NCI-H526 treated with DMSO at 0.1 percent for 48 hours (cell line): ENCODE measurements around the gene CCN6.
"Not testable (repeated sequence)": the region's sequence is repeated elsewhere in the genome, so short reads cannot be mapped to it uniquely, and the experiment has no call there.

ENCODE experiments used
- DNase-seq: peaks from one replicate; lab custom pipeline; 2025; lab: John Stamatoyannopoulos, UW

The CCN6 gene

DNA sequence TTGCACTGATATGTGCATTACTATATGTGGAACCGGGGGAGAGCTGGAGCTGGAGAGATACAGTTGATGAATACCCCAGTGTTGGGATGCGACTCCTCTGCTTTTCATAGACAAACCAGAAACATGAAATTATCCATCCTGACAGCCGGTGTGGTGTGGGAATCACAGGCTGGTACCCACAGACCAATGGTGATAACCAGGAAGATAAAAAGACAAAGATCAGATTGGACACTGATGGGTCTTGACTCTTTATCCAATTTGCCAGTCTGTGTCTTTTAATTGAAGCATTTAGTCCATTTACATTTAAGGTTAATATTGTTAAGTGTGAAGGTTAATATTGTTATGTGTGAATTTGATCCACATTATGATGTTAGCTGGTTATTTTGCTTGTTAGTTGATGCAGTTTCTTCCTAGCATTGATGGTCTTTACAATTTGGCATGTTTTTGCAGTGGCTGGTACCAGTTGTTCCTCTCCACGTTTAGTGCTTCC, 2.6 kb upstream of the CCN6 start:
- DNase-seq: not testable (repeated sequence)

GRCh38 chr6:112054555-112055190, 769 bp downstream of the CCN6 start:
- no peak for DNase-seq

- peak; percentile 38 for DNase-seq
These were observed 4.5 kb downstream of the CCN6 start for GRCh38 chr6:112058243-112059032.

- no peak for DNase-seq
These were observed 7.7 kb downstream of the CCN6 start for GRCh38 chr6:112061605-112062004.

- DNase-seq: no peak
These were observed 9.1 kb downstream of the CCN6 start for GRCh38 chr6:112062966-112063365.

- no peak for DNase-seq
These were observed 11.6 kb downstream of the CCN6 start for GRCh38 chr6:112065426-112065986.

DNA sequence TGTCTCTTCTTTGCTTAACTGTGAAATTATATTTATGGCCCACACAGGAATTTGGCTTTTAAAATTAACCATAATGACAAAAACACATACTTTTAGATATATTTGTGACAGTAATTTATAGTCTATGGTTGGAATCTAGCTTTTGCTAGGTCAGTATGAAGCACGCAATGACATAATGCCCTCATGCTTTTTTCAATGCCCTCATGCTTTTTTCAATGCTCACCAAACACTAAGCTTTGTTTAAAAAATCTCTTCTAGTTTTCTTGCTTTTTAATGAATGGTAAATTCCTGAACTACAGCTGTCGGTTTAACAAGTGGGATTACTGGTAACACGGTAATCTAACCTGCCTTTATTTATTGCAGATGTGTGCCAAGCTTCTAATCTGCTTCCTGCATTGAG, 12.7 kb downstream of the CCN6 start:
- no peak for DNase-seq

GRCh38 chr6:112081569-112081968, 27.7 kb downstream of the CCN6 start:
- no peak for DNase-seq

- no peak for DNase-seq
These were observed 31.6 kb downstream of the CCN6 start for GRCh38 chr6:112085286-112086065.

GRCh38 chr6:112086744-112087135, 32.8 kb downstream of the CCN6 start:
- DNase-seq: peak; percentile 54

DNA sequence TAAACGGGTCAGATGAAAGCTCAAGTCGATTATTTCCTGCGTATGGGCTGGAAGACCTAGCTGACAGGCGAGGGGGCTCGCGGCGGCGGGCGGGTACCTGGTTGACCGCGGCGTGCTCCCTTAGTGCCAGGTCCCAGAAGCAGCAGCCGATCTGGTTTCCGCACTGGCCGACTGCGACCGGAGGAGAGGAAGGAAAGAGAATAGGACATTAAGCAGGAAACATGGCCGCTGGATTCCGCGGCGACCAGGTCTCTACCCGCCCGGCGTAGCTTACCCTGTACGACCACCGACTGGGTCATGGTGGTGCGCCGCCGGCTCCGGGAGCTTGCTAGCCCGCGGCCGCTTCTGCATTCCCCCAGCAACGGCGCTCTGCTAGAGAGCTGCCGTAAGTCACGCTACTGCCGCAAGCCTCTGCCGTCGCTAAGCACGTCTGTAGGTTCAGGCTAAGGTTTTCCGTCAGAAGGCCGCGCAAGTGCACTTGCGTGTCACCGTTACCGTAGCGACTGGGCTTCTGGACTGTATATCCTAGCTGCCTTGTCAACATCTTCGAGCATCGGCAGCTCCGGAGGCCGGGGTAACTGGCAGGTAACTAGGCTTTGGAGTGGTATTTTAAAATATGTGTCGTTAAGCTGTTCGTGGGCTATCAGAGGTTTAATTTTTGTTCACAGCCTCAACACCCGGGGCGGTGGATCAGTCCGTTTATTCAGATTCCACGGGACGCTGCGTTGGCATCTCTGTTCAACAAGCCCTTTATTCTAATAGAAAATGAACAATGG, 33.4 kb downstream of the CCN6 start, which contains the start of the genes FAM229B and TUBE1:
Gene FAM229B, plus strand, starts transcription at position 456 of the 776 bp plus-strand sequence. CDS start 11,693 bp downstream, outside the sequence.
Gene TUBE1, minus strand, starts transcription at position 347 of the 776 bp plus-strand sequence. Its CDS starts 48 bp downstream, at position 299.
- DNase-seq: peak; percentile 92

GRCh38 chr6:112087916-112088315, 34.0 kb downstream of the CCN6 start:
- no peak for DNase-seq

GRCh38 chr6:112096901-112097300, 43.0 kb downstream of the CCN6 start:
- no peak for DNase-seq

DNA sequence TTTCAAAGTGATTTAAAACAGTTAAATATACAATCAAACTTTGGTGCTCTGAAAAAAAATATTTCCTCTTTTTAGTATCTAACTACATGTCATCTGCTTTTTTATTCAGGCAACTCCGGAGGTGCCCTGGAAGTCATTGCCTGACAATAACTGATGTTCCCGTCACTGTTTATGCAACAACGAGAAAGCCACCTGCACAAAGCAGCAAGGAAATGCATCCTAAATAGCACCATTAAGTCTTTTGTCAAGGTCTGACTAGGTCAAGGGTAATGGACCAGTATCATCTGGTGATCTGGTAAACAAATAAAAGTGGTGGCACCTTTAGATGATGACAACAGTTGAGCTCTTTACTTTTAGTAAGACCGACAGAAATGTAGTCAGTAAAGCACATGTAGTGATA, 46.7 kb downstream of the CCN6 start:
- DNase-seq: no peak

GRCh38 chr6:112106026-112106425, 52.1 kb downstream of the CCN6 start:
- not testable (repeated sequence) for DNase-seq

GRCh38 chr6:112106562-112106961, 52.7 kb downstream of the CCN6 start:
- DNase-seq: no peak

GRCh38 chr6:112109262-112109661, 55.4 kb downstream of the CCN6 start:
- no peak for DNase-seq

DNA sequence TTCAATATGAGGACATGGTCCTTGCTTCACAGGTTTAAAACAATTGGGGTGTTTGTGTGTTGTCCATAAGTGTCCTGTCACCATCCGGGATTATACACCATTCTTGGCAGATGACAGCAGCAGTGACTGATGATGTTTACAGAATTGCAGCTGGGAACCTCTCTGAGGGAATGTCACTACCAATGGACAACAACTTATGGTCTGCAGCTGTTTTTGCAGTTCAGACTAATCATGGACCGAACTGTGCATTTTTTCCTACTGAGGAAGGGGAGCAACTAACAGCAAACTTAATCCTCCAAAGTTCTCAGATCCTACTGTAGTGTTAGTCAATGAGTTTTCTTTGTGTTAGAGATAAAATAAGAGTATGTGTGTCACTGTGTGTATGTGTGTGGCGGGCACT, 59.5 kb downstream of the CCN6 start:
- no peak for DNase-seq

GRCh38 chr6:112113918-112114317, 60.0 kb downstream of the CCN6 start:
- DNase-seq: no peak

- DNase-seq: no peak
These were observed 60.8 kb downstream of the CCN6 start for GRCh38 chr6:112114577-112115223.

DNA sequence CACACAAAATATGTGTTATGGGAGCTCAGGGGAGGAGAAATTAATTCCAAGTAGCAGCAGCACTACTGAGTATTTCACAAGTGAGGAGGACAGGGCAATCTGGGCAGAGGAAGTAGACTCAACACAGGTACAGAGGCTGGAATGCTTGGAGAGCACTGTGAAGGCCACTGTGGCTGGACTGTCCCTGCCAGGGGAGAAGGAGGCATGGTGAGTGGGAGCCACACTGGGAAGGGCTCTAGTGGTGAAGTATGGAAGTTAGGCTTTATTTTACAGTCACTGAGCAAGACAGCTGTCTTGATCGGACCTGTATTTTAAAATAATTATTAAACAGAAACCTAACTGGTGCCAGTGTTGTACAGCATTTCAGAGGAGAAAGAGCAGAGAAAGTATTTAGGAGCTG, 62.3 kb downstream of the CCN6 start:
- DNase-seq: no peak
